ENCODE measurements around the gene CREB3.

CREB3 gene

DNA sequence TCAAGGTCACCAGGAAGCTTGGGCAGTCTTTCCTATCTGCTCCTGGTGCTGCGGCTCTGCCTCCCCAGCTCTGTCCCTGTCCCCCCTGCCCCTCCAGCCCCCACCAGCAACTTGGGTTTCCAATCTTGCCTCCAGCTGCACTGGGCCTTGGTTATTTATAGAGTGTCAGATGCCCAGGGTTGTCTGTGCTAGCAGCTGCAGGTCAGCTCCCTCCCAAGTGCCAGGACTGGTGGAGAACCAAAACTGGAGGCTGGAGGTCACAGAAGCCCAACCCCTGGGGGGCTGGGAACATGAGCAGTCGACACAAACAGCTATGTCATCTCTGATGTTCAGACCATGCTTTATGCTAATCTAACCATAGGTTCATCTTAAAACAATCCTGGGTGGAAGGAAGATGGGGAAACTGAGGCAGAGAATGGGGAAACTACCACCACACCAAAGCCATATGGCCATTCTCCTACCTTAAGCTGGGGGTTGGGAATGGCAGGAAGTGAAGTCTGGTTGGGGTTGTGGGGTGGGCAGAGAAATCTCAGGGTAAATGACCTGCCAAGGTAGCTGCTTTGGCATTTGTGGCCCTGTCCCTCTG, 44.4 kb upstream of the CREB3 start:
- no peak for DNase-seq (ENCODE audit: low read depth)
- TF ChIP-seq, protein P1, sequence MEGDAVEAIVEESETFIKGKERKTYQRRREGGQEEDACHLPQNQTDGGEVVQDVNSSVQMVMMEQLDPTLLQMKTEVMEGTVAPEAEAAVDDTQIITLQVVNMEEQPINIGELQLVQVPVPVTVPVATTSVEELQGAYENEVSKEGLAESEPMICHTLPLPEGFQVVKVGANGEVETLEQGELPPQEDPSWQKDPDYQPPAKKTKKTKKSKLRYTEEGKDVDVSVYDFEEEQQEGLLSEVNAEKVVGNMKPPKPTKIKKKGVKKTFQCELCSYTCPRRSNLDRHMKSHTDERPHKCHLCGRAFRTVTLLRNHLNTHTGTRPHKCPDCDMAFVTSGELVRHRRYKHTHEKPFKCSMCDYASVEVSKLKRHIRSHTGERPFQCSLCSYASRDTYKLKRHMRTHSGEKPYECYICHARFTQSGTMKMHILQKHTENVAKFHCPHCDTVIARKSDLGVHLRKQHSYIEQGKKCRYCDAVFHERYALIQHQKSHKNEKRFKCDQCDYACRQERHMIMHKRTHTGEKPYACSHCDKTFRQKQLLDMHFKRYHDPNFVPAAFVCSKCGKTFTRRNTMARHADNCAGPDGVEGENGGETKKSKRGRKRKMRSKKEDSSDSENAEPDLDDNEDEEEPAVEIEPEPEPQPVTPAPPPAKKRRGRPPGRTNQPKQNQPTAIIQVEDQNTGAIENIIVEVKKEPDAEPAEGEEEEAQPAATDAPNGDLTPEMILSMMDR (IDR thresholded peaks at IDR 0.05; ENCODE audit: control insufficient read depth, extremely low read depth, insufficient read depth): no peak
- H3K4me3 ChIP-seq (ENCODE audit: low read depth, low read length): no peak overlapping the region

DNA sequence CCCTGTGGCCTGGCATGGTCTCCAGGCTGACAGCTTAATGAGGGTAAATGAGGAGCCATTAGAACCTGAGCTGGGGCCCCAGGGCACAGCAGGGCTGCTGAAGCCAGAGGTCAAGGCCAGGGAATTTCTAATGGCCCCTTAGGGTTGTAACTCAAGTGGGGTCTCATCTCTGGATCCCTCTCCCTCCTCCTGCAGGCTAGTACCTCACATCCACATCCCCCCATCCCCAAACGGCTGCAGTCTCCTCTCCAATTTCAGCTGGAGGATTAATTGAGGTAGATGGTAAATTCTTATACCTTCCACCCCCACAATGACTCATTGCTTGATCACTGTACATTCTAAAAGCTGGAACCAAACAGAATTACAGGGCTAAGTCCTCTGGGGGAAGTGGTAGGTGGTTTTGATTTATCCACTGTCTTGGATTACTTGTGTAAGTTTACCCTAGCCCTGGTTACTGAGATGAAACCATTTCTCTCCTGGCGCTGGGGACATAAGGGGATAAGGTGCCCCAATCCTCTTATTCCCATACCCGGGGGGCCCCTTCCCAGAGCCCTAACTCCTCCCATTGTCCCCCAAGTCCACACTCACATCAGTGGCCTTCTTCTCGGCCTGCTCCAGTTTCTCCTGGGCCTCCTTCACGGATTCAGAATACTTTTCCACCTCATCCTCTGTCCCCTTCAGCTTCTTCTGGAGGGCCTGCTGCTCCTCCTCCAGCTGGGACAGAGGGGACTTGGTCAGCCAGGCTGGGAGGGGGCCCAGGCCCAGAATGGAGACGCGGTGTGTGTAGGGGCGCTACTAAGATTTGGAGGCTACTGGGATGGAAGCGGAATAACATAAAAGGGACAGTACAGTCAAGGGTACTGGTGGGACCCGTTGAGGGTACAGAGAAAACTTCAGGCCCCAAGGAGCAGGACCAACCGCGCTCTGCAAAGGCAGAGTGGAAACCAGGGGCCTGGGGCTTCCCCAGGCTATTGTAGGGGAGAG, 43.6 kb upstream of the CREB3 start:
- TF ChIP-seq, protein P1 (IDR thresholded peaks at IDR 0.05; ENCODE audit: control insufficient read depth, extremely low read depth, insufficient read depth): no peak
- H3K4me3 ChIP-seq (ENCODE audit: low read depth, low read length): no peak overlapping the region
- DNase-seq (ENCODE audit: low read depth): no peak

DNA sequence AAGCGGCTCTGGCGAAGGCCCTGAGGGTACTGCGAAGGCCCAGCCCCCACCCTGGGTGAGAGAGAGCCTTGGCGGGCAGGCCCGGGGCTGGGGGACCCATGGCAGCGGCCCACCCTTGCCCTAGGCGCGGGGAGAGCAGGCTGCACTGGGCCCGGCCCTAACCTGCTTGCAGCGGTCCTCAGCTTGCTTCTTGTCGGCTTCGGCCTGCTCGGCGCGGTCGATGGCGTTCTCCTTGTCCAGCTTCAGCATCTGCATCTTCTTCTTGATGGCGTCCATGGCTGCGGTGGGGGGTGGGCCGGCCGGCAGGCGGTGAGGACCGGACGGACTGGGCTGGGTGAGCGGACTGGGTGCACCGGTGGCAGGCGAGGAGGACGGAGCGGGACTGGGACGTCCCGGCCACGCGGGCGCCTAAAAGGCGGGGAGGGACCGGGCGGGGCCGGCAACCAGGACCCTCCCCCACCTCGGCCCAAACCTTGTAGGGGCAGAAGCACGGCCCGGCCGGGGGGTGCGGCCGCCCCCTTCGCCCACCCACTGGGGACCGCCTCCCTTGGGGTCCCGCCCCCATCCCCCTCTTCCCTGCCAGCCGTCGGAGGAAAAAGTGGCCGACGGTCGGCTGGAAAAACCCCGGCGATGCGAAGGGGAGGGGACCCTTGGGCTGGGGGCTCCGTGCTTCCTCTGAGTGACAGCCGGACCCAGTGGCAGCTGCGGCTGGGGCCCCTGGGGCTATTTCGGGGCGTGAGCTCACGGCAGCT, 42.7 kb upstream of the CREB3 start, which contains the start of gene TPM2:
Gene TPM2 (minus strand): TSS at position 384 of the 752 bp plus-strand sequence. CDS start 108 bp downstream, at position 276.
- DNase-seq (ENCODE audit: low read depth): no peak
- TF ChIP-seq, protein P1 (IDR thresholded peaks at IDR 0.05; ENCODE audit: control insufficient read depth, extremely low read depth, insufficient read depth): no peak
- H3K4me3 ChIP-seq (ENCODE audit: low read depth, low read length): peak within 1 kb of the TSS; percentile 58

DNA sequence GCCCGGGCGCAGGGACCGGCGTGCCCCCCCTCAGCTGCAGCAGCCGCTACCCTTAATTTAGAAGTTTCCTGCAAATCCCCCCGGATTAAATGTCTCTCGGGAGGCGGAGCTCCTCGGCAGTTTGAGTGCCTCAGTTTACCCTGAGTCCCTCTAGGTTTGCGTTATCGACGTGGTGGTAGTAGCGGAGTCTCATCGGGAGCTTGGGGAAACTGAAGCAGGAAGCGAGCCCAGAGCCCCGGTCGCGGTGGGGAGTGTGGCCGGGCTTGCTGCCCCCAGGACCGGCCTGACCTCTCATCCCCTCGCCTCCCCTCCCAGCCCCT, 42.2 kb upstream of the CREB3 start:
- peak overlapping the region; percentile 58 for H3K4me3 ChIP-seq (ENCODE audit: low read depth, low read length)
- TF ChIP-seq, protein P1 (IDR thresholded peaks at IDR 0.05; ENCODE audit: control insufficient read depth, extremely low read depth, insufficient read depth): no peak
- no peak for DNase-seq (ENCODE audit: low read depth)

DNA sequence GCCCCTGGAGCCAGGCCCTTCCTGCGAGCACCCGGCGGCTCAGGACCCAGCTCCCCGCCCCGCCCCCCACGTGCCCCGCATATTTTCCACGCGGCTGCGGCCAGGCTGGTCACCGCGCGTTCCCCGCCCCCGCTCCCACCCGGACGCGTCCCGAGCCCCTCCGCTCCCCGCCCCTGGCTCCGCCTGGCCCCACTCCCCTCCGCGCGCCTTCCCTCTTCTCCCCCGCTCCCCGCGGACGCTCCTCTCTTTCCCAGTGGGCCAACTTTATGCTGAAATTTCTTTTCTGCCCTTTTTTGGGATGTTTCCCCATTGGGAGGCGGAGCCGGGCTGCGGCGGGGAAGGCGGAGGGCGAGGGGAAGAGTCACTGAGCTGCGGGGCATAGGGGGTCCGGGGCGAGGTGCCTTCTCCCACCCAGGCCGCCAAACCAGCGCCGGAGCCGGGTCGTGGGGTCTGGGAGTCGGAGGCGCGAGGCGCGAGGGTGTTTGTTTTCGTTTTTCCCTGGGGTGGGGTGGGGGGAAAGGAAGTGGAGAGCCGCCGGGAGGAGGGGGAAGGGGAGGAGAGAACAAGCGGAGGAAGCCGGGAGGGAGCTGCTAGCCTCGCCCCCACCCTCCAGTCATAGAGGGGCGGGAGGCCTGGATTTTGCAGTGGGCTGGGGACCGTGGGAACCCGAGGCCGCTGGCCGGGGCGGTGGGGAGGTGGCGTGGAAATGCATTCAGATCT, 41.7 kb upstream of the CREB3 start:
- H3K4me3 ChIP-seq (ENCODE audit: low read depth, low read length): peak overlapping the region; percentile 58
- TF ChIP-seq, protein P1 (IDR thresholded peaks at IDR 0.05; ENCODE audit: control insufficient read depth, extremely low read depth, insufficient read depth): no peak
- DNase-seq (ENCODE audit: low read depth): no peak

DNA sequence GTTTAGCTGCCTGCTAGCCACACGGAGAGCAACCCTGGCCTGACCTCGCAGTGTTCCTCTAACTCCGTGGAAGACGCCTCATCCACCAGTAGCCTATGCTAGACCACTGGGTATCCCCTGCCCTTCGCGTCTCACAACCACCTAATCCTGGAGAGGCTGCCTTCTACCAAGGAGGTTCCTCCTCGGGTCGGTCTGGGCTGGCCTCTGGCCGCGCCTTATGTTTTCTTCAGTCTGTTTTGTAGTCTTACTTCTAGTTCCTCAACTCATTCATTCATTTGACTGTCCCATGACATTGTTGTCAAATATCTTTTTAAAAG, 41.2 kb upstream of the CREB3 start:
- no peak for DNase-seq (ENCODE audit: low read depth)
- H3K4me3 ChIP-seq (ENCODE audit: low read depth, low read length): peak overlapping the region; percentile 58
- TF ChIP-seq, protein P1 (IDR thresholded peaks at IDR 0.05; ENCODE audit: control insufficient read depth, extremely low read depth, insufficient read depth): no peak

All from LNCaP clone FGC (cell line).